Osteoblast (primary cell): ENCODE measurements around the gene ZBTB7B. TPM values are rescaled to one million over a fixed set of nuclear protein-coding genes. Genes with fewer than 3 reads are reported as not detected.
A peak's percentile ranks its signal among the peaks of the same experiment; 100 is the strongest.
"Not testable (repeated sequence)": the region's sequence is repeated elsewhere in the genome, so short reads cannot be mapped to it uniquely, and the experiment has no call there.

Experiments used
- DNase-seq: peaks from one replicate; pipeline ENCODE4 v3.0.0; 2011; ENCODE audit warnings: low spot score, mixed read lengths; ENCODE audit not compliant: insufficient read length; ENCODE audit errors: missing footprints
- H2AFZ ChIP-seq: 2 replicates; pipeline ENCODE4 v1.6.0; 2011; ENCODE audit warnings: mild to moderate bottlenecking, low read length
- H3K27ac ChIP-seq: 2 replicates; pipeline ENCODE4 v1.5.1; 2011; ENCODE audit warnings: mild to moderate bottlenecking, low read depth, low read length, moderate library complexity
- H3K27me3 ChIP-seq: 2 replicates; pipeline ENCODE4 v1.6.0; 2012; ENCODE audit warnings: mild to moderate bottlenecking, control low read depth, inconsistent platforms, low read length, moderate library complexity; ENCODE audit not compliant: insufficient read depth
- H3K36me3 ChIP-seq: 2 replicates; pipeline ENCODE4 v1.5.1; 2011; ENCODE audit warnings: mild to moderate bottlenecking, low read length, control low read depth, moderate library complexity; ENCODE audit not compliant: insufficient read depth
- H3K4me1 ChIP-seq: 2 replicates; pipeline ENCODE4 v1.5.1; 2011; ENCODE audit warnings: mild to moderate bottlenecking, low read length, control low read depth, moderate library complexity; ENCODE audit not compliant: insufficient read depth
- H3K4me2 ChIP-seq: 2 replicates; pipeline ENCODE4 v1.6.0; 2011; ENCODE audit warnings: mild to moderate bottlenecking, low read length; ENCODE audit not compliant: insufficient read depth
- H3K4me3 ChIP-seq: fragments of 200-600 bp; sonication (generic); 3 replicates; pipeline ENCODE4 v1.5.1; 2012; ENCODE audit warnings: mild to moderate bottlenecking, low read length, inconsistent platforms; ENCODE audit not compliant: insufficient read depth
- H3K79me2 ChIP-seq: 2 replicates; pipeline ENCODE4 v1.6.0; 2012; ENCODE audit warnings: mild to moderate bottlenecking, low read length, control low read depth, inconsistent platforms; ENCODE audit not compliant: insufficient read depth
- H3K9me3 ChIP-seq: 2 replicates; pipeline ENCODE4 v1.5.1; 2011; ENCODE audit warnings: low read depth, low read length, control low read depth
- H4K20me1 ChIP-seq: 2 replicates; pipeline ENCODE4 v1.6.0; 2012; ENCODE audit warnings: mild to moderate bottlenecking, low read length, control low read depth; ENCODE audit not compliant: insufficient read depth
- total RNA-seq: library from RNA; depleted of rRNA; stranded (reverse); fragments of >200 nt; gene quantifications from 2 replicates; pipeline ENCODE4 v1.2.3, GENCODE V29; 2012
- TF ChIP-seq, protein P1 (sequence below): IDR thresholded peaks from 2 replicates; pipeline ENCODE4 v1.5.1; 2011; ENCODE audit warnings: mild to moderate bottlenecking, low read depth, low read length, moderate library complexity; ENCODE audit errors: extremely low read depth

Gene ZBTB7B
- total RNA-seq, 1 donor: 23.5 TPM

DNA sequence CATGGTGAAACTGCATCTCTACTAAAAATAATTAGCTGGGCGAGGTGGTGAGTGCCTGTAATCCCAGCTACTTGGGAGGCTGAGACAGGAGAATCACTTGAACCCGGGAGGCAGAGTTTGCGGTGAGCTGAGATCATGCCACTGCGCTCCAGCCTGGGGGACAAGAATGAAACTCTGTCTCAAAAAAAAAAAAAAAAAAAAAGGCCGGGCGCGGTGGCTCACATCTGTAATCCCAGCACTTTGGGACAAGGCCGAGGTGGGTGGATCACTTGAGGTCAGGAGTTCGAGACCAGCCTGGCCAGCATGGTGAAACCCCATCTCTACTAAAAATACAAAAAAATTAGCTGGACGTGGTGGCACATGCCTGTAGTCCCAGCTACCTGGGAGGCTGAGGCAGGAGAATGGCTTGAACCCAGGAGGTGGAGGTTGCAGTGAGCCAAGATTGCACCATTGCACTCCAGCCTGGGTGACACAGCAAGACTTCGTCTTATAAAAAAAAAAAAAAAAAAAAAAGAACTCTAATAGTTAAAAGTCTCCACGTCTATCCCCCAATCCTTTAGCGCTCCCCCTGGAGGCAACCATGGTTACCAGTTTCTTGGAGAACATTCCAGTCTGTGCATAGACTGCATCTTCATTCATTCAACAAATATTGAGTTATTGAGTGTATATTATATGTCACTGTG is 7.2 kb upstream of the ZBTB7B start:
- H3K79me2 ChIP-seq, H2AFZ ChIP-seq, H3K27ac ChIP-seq, H3K4me3 ChIP-seq, H4K20me1 ChIP-seq, H3K27me3 ChIP-seq, H3K9me3 ChIP-seq, H3K4me2 ChIP-seq, H3K36me3 ChIP-seq: not testable (repeated sequence)
- TF ChIP-seq, protein P1, sequence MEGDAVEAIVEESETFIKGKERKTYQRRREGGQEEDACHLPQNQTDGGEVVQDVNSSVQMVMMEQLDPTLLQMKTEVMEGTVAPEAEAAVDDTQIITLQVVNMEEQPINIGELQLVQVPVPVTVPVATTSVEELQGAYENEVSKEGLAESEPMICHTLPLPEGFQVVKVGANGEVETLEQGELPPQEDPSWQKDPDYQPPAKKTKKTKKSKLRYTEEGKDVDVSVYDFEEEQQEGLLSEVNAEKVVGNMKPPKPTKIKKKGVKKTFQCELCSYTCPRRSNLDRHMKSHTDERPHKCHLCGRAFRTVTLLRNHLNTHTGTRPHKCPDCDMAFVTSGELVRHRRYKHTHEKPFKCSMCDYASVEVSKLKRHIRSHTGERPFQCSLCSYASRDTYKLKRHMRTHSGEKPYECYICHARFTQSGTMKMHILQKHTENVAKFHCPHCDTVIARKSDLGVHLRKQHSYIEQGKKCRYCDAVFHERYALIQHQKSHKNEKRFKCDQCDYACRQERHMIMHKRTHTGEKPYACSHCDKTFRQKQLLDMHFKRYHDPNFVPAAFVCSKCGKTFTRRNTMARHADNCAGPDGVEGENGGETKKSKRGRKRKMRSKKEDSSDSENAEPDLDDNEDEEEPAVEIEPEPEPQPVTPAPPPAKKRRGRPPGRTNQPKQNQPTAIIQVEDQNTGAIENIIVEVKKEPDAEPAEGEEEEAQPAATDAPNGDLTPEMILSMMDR: peak; percentile 58
- DNase-seq: peak; percentile 95
- H3K4me1 ChIP-seq: peaks cover 15% of the 10 kb centered on the region

DNA sequence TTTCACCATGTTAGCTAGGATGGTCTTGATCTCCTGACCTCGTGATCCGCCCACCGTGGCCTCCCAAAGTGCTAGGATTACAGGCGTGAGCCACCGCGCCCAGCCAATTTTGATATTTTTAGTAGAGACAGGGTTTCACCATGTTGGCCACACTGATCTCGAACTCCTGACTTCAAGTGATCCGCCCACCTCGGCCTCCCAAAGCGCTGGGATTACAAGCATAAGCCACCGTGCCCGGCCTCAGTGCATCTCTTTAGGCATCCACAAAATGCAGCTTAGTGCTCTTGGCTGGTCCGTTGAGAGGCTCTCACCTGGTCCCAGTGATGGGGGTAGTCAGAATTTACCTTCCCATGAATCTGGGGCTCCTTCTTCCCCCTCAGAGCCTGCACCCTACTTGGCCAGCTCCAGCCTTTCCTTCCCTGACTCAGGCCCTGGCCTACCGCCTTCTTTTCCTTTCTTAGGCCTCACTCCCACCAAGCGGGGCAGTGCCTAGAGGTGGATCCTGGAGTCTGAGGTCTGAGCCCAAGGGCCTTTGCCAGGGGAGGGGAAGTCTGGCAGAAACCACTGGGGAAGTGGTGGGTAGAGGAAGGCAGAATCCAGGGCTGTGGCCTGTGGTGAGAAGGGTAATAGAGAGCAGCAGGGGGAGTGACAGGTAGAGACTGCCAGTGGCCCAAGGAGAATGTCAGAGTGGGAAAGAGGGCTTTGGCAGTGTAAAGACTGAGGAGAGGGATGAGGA is 5.5 kb upstream of the ZBTB7B start:
- Histone ChIP-seq H3K9me3 (no peaks in the 10 kb centered on the region), H3K36me3 (no peaks in the 10 kb centered on the region), H3K4me3 (no peak overlapping the region), H3K27ac (no peak overlapping the region), H3K4me1 (peaks cover 15% of the 10 kb centered on the region), H4K20me1 (no peaks in the 10 kb centered on the region), H3K4me2 (no peak overlapping the region), H2AFZ (no peak overlapping the region), H3K27me3 (no peaks in the 10 kb centered on the region), H3K79me2 (no peaks in the 10 kb centered on the region)
- DNase-seq: no peak
- TF ChIP-seq, protein P1: no peak

DNA sequence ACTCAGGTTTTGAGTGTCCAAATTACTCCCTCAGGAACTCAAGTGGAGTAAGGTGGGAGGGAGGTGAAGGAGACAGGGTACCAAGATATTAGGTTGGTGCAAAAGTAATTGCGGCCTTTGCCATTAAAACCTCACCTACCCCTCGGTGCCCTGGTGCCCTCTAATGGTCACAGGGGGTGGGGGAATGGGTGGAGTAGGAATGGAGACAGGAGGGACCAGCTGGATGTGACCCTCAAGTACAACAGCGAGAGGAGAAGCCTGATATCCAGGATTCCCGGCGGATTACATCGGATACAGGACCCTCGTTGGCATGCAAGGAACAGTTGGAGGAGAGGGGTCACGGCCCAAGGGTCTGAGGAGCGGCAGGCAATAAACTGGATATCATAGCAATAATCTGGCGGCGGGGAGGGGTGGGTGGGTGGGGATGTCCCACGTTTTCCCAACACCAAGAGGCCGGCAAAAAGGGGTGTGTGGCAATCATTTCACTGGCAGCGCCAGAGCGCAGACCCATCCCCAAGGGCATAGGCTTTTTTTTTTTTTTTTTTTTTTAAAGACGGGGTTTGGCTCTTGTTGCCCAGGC is 4.3 kb upstream of the ZBTB7B start:
- Histone ChIP-seq H3K36me3 (no peaks in the 10 kb centered on the region), H3K27ac (no peak overlapping the region), H2AFZ (no peak overlapping the region), H3K27me3 (no peaks in the 10 kb centered on the region), H3K4me2 (no peak overlapping the region), H4K20me1 (no peaks in the 10 kb centered on the region), H3K79me2 (peaks cover 7% of the 10 kb centered on the region), H3K9me3 (no peaks in the 10 kb centered on the region), H3K4me1 (peaks cover 15% of the 10 kb centered on the region), H3K4me3 (no peak overlapping the region)
- DNase-seq: no peak
- TF ChIP-seq, protein P1: peak; percentile 11

DNA sequence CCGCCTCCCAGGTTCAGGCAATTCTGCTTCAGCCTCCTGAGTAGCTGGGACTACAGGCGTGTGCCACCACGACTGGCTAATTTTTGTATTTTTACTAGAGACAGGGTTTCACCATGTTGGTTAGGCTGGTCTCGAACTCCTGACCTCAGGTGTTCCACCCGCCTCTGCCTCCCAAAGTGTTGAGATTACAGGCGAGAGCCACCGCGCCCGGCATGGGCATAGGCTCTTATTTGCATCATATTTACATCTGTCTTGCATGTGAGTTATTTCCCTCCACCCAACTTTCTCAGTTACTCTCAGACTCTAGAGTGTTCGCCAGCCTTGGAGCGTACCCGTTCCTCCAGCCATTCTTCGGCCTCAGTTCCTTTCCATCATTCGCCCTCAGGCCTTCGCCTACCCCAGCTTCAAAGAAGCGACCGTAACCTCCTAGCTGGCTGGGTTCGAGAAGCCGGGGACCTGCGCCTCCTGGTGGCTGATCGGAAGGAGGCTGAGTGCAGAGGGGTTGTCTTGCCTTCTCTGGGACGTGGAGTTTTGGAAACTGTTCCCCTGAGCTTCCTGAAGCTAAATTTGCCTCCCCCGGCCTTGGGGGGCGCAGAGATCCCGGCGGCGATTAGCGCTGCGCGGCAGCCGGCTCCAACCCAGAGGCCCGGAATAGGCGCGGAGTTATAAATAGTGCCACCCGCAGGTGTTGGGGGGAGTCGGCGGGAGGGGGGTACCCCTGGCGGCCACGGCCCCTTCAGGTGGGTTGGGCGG is 3.6 kb upstream of the ZBTB7B start:
- peak; percentile 94 for DNase-seq
- Histone ChIP-seq H4K20me1 (no peaks in the 10 kb centered on the region), H3K9me3 (no peaks in the 10 kb centered on the region), H2AFZ (peak overlapping the region; percentile 85), H3K4me3 (peak overlapping the region; percentile 67), H3K27me3 (no peaks in the 10 kb centered on the region), H3K4me1 (peaks cover 15% of the 10 kb centered on the region), H3K36me3 (no peaks in the 10 kb centered on the region), H3K4me2 (peak overlapping the region; percentile 87), H3K79me2 (peaks cover 14% of the 10 kb centered on the region), H3K27ac (no peak overlapping the region)
- TF ChIP-seq, protein P1: peak; percentile 87
